Measurements from ENCODE around the gene DXO.

DNA sequence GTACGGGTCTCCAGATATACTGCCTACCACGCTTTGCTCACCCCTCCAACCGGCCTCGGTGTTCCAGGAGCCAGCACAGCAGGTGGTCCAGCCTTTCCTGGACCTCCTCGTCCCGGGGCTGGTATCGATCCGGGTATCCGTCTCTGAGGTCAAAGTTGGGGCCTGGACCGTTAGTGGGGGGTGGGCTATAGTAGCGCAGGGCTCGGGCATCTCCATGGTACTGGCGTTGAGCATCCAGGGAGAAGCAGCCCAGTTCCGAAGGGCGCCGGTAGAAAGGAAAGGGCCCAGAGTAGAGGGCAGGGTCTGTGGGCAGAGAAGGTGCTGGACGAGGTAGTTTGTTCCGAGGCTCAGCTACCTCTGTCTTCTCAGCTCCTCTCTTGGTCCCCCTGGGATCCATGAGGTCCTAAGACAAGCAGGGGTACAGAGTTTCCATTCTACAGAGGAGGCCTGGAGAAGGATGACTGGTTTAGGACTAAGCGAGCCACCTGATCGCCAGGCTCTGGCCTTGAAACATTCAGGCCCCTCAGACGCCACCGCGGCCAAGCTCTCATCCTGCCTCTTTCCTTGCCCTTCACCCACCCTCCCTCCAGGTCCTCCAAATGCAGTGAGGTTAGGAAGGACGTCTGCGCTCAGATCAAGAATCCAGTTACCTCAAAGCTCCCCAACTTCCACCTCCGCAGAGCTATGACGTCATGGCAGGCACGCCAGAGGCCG is 502 bp downstream of the DXO start:
- TF ChIP-seq, protein P1, sequence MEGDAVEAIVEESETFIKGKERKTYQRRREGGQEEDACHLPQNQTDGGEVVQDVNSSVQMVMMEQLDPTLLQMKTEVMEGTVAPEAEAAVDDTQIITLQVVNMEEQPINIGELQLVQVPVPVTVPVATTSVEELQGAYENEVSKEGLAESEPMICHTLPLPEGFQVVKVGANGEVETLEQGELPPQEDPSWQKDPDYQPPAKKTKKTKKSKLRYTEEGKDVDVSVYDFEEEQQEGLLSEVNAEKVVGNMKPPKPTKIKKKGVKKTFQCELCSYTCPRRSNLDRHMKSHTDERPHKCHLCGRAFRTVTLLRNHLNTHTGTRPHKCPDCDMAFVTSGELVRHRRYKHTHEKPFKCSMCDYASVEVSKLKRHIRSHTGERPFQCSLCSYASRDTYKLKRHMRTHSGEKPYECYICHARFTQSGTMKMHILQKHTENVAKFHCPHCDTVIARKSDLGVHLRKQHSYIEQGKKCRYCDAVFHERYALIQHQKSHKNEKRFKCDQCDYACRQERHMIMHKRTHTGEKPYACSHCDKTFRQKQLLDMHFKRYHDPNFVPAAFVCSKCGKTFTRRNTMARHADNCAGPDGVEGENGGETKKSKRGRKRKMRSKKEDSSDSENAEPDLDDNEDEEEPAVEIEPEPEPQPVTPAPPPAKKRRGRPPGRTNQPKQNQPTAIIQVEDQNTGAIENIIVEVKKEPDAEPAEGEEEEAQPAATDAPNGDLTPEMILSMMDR (IDR thresholded peaks at IDR 0.05): no peak
- no peak for TF ChIP-seq POLR2A (IDR thresholded peaks at IDR 0.05)

All from right lobe of liver (tissue), 4 donors.